Epithelial cell of proximal tubule (primary cell): ENCODE measurements around the gene BLM. TPM values are rescaled to one million over a fixed set of nuclear protein-coding genes. Genes with fewer than 3 reads are reported as not detected.
"Not testable (repeated sequence)": the region's sequence is repeated elsewhere in the genome, so short reads cannot be mapped to it uniquely, and the experiment has no call there.

ENCODE experiments used
- DNase-seq: peaks from one replicate; pipeline ENCODE4 v3.0.0-alpha.2; 2011; ENCODE audit warnings: low read depth
- H3K4me3 ChIP-seq: 2 replicates; pipeline ENCODE4 v1.5.1; 2011; ENCODE audit warnings: low read depth, mild to moderate bottlenecking, low read length
- total RNA-seq: library from RNA; depleted of rRNA; stranded (reverse); fragments of >200 nt; gene quantifications from 2 replicates; pipeline ENCODE4 v1.2.3, GENCODE V29; 2015
- TF ChIP-seq, protein P1 (sequence below): conservative IDR thresholded peaks from 2 replicates; pipeline ENCODE4 v1.5.1; 2012; ENCODE audit warnings: low read depth, mild to moderate bottlenecking, low read length

BLM gene
- total RNA-seq, 1 donor from 2014 or later, result 13.0 TPM

GRCh38 chr15:90685591-90686434, 31.3 kb upstream of the BLM start:
- DNase-seq, result no peak

GRCh38 chr15:90686435-90687218, 30.5 kb upstream of the BLM start:
- TF ChIP-seq, protein P1, sequence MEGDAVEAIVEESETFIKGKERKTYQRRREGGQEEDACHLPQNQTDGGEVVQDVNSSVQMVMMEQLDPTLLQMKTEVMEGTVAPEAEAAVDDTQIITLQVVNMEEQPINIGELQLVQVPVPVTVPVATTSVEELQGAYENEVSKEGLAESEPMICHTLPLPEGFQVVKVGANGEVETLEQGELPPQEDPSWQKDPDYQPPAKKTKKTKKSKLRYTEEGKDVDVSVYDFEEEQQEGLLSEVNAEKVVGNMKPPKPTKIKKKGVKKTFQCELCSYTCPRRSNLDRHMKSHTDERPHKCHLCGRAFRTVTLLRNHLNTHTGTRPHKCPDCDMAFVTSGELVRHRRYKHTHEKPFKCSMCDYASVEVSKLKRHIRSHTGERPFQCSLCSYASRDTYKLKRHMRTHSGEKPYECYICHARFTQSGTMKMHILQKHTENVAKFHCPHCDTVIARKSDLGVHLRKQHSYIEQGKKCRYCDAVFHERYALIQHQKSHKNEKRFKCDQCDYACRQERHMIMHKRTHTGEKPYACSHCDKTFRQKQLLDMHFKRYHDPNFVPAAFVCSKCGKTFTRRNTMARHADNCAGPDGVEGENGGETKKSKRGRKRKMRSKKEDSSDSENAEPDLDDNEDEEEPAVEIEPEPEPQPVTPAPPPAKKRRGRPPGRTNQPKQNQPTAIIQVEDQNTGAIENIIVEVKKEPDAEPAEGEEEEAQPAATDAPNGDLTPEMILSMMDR, result no peak
- no peak overlapping the region for H3K4me3 ChIP-seq
- no peak for DNase-seq

More at GRCh38 chr15:90685591-90686434, 31.3 kb upstream of the BLM start:
- no peak overlapping the region for H3K4me3 ChIP-seq
- TF ChIP-seq, protein P1, result no peak

DNA sequence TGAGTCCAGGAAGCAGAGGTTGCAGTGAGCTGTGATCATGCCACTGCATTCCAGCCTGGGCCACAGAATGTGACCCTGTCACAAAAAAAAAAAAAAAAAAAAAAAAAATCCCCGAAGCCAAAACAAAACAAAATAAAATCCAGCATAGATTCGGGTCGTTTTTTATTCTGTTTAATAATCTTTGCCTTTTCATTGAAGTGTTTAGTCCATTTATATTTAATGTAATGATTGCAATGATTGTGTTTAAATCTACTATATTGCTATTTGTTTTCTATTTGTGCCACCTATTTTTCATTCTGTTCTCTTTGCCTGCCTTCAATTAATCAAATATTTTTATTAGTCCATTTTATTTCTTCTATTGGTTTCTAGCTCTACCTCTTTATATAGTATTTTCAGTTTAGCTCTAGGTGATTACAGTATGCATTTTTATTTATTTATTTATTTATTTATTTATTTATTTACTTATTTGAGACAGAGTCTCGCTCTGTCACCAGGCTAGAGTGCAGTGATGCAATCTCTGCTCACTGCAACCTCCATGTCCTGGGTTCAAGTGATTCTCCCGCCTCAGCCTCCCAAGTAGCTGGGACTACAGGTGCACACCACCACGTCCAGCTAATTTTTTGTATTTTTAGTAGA, 27.7 kb upstream of the BLM start:
- not testable (repeated sequence) for H3K4me3 ChIP-seq, DNase-seq

DNA sequence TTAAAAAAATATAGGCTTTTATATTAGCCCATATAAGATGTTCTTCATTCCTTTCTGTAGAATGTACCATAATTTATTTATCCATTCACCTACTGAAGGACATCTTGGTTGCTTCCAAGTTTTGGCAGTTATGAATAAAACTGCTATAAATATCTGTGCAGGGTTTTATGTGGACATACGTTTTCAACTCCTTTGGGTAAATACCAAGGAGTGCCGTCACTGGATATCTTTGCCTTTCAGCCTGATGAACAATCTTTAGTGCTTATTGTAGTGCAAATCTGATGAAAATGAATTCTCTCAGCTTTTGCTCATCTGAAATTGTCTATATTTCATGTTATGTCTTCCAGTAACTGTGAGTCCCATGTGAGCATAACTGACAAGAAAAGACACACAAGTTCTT, 26.6 kb upstream of the BLM start:
- no peak overlapping the region for H3K4me3 ChIP-seq
- TF ChIP-seq, protein P1, result no peak
- no peak for DNase-seq

- no peak overlapping the region for H3K4me3 ChIP-seq
- DNase-seq, result no peak
- TF ChIP-seq, protein P1, result no peak
Measured at GRCh38 chr15:90691369-90691768, 25.8 kb upstream of the BLM start.

- TF ChIP-seq, protein P1, result no peak
- H3K4me3 ChIP-seq, result no peak overlapping the region
- DNase-seq, result no peak
Measured at GRCh38 chr15:90691982-90692773, 25.0 kb upstream of the BLM start.
